Fibroblast of lung (primary cell): ENCODE results near the gene SELPLG.

ENCODE experiments used
- CTCF ChIP-seq, 2 donors: IDR thresholded peaks in 1 of 2; conservative IDR thresholded peaks in 1 of 2; 1 replicate in 1 of 2; 2 replicates in 1 of 2; pipeline ENCODE4 v1.5.1; 2011 to 2012; ENCODE audit warnings: low read length in 2 of 2, control low read depth in 1 of 2, inconsistent platforms in 1 of 2, low read depth in 1 of 2, mild to moderate bottlenecking in 1 of 2
- EZH2 ChIP-seq: IDR thresholded peaks from 2 replicates; pipeline ENCODE4 v1.5.1; 2012; ENCODE audit warnings: low read length, control low read depth, mild to moderate bottlenecking; ENCODE audit errors: missing control alignments

DNA sequence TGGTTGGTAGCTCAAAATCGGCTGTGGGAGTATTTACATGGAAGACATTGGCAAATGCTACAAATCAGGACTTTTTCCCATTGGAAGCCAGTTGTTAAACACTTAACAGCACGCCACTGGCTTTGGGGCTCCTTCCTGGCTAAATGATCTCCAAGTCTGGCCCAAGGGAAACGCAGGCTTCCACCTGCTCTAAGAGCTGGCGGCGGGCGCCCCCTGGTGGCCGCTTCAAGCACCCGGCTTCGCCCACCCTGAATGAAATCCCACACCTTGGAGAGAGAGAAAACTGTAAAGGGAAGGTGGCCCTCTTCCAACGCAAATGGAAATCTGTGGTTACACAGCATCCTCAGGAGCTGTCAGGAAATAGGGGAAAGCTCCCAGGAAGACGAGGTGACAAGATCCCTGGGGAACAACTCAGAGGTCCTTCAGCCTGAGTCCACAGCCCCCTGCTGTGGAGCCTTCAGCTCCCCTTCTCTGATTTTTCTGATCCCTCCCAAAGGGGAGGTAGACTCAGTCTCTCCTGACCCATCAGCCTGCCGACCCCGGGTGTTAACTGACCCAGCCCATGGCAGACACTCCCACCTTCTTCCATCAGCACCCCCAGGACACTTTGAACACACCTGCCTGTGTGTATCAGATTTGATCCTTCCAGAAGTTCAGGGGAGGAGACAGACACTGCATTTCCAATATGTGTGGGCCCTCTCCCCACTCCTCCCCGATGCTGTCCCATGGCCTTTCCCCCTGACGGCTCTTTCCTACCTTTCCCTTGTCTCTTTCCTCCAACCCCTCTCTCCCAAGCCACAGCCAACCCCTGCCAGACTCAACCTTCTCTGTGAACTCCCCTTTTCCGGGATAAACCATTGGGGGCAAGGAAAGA, 15.4 kb downstream of the SELPLG start:
- TF ChIP-seq CTCF (conservative IDR thresholded peaks at IDR 0.05 in 1 of 2, IDR thresholded peaks at IDR 0.05 in 1 of 2; ENCODE audit: low read depth in 1 of 2, low read length in 2 of 2) (peak; percentile 89 to 91), EZH2 (no peak)
